HG02678 (cell line): Measurements from ENCODE around the gene IFT122.

Source experiments
- ATAC-seq: cut with Tn5 transposase; IDR thresholded peaks from one replicate; pipeline ENCODE4 v1.9.1; 2021; ENCODE audit warnings: mild to moderate bottlenecking, moderate library complexity; ENCODE audit not compliant: unreplicated experiment

The IFT122 gene

DNA sequence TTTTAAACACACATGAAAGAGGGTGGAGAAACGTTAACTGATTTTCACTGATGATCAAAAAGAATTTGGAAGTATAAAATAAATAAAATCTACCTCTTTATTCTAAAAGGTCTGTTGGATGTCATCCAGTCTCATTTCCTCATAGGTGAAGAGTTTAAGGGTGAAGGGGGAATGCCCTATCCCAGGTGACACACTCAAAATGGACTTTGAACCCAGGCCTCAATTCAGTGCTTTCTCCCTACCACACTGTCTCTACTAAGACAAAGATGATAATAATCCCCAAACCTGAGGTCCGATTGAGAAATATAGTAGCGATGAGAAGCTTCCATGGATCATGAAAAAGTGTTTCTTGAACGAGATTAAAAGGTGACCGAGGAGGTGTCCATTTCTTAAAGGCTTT lies 6.5 kb upstream of the IFT122 start:
- no peak for ATAC-seq

DNA sequence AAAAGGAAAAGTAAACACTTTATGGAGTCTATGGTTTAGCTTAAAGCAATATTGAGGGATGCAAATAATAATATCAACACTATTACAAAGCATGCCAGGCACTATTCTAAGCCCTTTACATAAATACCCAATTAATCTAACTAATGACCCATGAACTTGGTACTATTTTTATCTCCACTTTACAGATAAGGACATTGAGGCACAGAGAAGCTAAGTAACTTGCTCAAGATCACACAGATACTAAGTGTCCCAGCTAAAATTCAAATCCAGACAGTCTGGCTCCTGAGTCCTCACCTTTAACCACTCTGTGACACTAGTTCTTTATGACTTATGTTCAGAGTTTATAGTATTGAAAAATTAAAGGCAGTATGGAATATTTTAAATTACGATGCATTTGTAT lies 5.9 kb upstream of the IFT122 start:
- ATAC-seq, result no peak

DNA sequence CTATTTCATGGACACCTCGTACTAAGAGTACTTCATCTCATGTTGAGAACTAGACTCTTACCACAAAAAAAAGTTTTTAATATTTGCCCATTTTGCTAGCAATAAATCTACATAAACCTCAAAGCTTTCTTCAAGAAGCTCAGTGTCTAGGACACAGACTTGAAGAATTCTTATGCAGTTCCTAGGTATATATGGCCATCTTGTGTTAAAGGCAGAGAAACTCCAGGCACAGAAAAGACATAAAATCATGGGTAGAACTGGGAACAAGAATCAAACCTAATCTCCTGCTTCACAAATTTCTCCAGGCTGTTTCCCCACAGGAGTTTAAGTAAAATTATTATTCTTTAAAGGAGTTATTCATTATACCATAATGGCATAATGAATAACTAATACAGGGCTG lies 4.7 kb upstream of the IFT122 start:
- ATAC-seq, result no peak

DNA sequence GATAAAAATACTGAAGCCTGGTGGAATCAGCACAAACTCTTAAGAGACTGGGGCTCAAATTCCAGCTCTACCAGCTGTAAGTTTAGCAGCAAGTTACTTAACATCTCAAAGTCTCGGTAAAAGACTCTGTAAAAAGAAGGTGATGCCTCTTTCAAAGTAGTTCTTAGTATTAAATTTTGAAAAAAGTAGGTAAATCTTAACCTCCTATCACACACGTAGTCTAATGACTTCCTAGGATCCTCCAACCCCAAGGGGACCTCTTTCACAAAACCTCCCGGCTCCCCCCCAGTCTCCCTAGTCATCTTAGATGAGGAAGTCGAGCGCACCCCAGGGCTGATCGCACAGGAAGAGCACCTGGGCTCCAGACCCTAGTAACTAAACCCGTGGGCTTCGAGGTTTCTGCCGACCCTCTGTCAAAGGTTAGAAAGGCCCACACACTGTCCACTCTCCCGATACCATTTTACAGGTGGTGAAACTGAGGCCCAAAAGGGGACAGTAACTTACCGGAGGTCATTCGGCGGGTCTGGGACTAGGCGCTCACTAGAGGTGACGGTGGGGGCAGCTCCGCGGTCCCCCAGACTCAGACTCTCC lies 703 bp upstream of the IFT122 start:
- peak; percentile 24 for ATAC-seq

DNA sequence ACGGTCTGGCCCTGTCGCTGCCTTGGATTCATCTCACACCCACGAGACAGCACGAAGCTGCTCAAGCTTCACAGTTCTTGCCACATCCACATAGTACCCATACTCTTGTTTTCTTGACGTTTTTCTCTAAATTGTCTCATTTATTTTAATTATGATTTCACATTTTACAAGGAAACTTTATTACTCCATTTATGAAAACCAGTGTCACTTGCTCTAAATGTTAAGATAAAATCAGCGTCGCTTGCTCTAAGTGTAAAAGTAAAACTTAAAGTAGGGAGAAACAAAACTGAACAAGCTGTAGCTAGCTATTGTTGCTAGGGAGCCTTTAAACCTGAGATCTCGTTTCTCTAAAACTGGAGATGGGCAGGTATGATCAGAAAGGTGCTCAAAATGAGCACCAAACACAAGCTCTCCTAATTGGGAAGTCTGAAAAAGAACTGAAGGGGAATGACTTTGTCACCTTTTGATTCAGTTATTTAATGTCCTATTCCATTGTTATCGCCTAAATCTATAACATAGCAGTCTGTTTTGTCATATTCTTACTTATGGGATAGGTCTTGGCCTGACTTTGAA lies 680 bp downstream of the IFT122 start:
- ATAC-seq, result no peak

DNA sequence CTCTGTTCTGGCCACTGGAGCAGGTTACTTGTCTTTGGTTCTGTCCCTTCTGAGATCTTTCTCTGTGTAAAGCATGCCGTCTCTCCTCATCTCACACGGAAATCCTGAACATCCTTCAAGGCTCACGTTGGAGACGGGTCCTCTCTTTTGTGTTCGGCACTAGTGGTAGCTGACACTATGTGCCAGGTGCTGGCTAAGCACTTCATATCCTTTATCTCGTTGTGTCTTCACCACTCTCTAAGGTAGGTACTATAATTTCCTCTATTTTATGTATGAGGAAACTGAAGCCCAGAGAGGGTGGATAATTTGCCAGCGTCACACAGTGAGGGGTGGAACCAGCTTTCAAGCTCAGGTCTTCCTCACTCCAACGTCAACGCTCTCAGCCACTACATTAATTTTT lies 1.2 kb downstream of the IFT122 start:
- no peak for ATAC-seq

DNA sequence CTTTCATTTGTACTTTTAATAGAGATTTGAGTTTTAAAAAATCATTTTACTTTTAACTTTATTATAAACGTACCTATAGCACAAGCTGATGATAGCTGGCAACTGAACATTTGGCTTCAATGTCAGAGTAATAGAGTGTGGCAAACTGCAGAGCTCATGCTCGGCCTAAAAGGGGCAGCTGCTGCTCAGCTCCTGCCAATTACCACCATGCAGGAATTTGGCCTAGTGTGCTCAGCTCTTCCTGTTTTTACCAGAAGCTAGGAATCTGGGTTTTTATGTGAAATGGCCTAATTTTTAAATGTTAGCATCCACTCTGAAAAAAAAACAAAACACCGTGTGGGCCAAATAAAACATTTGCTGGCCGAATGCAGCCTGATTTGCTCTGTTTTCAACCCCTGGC lies 1.8 kb downstream of the IFT122 start:
- ATAC-seq, result no peak

DNA sequence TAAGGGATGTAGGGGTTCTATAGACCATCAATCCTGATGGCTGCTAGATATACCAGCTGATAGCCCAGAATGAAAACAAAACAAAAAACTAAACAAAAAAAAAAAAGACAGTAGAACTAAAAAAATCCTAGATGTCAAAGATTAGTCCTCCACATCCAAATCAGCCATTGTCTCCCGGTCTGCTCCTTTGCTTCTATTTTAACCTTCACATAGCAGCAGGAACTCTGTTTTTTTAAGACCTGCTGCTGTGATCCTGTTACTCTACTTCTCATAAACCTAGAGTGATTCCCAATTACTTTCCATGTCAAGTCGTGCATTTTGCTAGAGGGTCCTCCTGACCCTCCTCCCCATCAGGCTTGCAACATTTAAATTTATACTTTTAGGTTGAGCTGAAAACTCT lies 2.5 kb downstream of the IFT122 start:
- ATAC-seq, result no peak

DNA sequence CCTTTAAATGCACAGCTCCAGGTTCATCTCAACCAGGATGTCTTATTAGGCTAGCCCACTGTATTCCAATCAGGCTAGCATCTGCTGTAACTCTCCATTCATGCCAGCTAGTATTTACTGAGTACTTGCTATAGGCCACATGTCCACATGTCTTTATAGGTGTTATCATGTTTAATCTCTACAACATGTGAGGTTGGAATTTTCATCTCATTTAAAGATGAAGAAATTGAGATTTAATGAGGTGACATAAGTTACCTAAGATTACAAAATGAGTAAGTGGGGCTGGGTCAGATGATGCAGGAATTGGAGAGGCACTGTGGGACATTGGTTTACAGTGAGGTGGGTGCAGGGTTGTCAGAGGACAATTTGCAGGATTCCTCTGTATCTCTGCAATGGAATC lies 2.9 kb downstream of the IFT122 start:
- no peak for ATAC-seq

DNA sequence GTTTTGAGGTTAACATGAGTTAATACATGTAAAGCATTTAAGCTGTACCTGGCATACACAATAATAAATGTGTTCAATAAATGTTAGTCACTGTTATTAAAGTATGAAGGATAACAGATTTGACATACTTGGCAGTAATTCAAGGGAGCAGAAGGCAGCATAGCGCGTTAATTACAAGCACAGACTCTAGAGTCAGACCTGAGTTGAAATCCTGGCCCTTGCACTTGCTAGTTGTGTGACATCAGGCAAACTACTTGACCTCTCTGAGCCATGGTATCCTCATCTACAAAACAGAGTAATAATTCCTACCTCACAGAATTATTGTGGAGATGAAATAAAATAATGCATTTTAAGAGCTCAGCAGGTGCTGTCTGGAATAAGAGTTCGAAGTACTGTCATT lies 5.4 kb downstream of the IFT122 start:
- ATAC-seq, result no peak

DNA sequence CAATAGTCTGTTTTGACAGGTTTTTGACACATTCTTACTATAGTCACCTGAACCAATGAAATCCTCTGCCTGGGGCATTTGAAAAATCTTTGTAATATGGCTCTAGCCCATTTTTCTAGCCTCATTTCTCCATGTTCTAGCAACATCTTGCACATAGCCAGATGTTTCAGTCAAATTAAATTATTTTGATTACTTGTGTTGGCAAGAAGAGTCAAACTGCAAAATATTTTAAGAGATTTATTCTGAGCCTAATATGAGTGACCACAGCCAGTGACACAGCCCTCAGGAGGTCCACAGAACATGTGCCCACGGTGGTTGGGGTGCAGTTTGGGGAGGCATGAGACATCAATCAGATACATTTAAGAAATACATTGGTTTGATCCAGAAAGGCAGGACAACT lies 6.9 kb downstream of the IFT122 start:
- ATAC-seq, result no peak

DNA sequence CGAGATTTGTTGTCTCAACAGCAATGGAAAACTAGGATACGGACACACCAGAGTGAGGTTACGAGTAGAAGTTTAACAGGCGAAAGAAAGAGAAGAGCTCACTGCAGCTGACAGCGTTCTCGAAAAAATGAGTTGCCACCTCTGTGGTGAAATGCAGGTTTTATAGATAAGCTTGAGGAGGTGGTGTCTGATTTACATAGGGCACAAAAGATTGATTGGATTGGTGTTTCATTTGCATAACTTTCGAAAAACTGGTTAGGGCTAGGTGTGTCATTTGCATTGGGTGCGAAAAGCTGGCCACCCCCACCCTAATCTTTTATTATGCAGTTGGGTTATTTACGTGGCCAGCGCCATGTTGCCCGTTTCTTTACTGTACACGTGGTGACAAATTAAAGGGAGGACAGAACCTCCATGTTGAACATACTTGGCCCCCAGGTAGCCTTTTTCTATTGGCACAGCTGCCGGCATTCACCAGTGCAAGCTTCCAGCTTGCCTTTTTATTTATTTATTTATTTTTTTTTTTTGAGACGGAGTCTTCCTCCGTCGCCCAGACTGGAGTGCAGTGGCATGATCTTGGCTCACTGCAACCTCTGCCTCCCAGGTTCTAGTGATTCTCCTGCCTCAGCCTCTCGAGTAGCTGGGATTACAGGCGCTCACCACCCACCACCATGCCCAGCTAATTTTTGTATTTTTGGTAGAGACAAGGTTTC lies 8.3 kb downstream of the IFT122 start:
- ATAC-seq, result no peak

DNA sequence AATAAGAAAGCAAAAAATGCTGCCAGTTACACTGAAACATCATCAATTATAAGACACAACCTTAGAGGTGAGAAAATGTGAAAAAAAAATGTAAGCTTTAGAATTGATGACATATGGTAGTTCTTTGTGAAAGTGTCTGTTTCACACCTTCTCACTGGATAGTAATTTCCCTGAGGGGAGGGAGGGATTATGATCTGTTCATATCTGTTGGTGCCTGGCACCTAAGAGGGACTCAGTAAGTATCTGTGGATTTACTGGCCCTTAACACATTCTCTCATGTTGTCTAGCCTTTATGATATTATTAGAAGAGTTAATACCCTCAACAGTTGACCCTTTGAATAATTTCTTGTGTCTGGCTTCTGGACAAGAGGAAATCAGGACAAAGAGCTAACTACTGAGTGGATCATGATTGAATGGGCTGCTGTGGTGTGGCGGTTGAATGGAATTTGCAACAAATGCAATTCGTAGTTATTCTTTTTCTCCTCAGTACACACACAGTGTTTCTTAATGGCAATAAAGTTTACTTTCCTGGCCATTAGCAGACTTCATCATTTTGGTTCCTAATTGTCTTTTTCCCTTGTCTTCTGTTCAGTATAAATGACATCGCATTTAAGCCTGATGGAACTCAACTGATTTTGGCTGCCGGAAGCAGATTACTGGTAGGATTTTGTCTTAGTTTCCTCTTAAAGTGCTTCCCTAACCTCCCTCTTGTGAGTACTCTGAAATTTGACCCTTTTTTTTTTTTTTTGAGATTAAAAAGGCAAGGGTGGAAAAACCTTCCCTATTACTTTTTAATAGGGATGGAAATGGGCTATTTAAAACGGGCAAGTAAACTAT lies 9.5 kb downstream of the IFT122 start:
- ATAC-seq, result no peak

DNA sequence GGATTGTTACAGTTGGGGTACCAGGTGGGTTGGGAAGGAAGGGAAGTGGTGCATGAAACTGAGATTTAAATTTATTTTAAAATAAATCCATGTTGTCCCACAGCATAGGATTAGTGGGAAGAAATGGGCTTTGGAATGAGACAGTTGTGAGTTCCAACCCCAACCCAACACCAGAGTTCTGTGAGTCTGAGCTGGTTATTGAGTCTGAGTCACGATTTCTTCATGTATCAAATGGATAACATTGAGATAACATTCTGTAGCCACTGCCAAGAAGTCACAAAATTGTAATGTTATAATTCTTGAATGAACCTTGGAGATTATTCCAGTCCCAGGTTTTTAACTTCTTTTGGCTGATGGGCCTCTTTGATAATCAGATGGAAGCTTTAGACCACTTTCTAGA lies 13.7 kb downstream of the IFT122 start:
- ATAC-seq, result no peak

DNA sequence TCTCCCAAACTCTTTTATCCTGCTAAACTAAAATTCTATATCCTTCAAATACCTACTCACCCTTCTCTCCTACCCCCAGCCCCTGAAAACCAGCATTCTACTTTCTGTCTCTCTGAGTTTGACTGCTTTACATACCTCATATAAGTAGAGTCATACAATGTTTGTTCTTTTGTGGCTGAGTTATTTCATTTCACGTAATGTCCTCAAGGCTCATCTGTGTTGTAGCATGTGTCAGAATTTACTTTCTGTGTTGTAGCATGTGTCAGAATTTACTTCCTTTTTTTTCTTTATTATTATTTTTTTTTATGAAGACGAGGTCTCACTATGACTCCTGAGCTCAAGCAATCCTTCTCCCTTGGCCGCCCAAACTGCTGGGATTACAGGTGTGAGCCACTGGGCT lies 20.1 kb downstream of the IFT122 start:
- ATAC-seq, result no peak

DNA sequence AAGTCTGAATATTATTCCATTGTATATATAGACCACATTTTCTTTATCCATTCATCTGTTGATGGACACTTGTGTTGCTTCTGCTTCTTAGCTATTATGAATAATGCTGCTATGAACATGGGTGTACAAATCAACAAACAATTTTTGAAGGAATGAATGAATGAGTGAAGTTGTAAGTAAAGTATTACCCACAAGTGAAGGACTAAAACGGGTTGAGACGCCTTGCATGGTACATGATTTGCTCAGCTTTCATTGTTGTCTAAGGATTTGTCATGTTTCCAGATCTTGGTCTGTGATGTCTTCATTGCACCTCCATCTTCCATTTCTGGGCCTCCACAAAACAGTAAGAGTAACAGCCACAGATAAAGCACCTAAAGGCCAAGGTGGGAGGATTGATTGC lies 20.5 kb downstream of the IFT122 start:
- no peak for ATAC-seq

DNA sequence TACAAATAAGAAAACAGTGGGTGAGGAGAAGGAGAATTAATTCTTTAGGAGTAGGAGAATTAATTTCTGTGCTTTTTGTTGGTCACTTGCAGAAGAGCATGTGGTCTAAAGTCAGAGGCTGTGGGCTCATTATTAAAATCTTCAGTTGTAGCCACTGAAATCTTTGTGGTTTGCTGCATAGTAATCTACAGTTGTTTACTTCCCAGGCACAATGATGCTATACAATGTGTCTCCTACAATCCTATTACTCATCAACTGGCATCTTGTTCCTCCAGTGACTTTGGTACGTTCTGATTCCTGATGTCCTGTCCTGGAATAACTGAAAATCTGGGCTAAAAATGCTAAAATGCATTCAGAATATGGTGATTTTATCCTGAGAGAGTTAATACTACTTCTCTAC lies 21.0 kb downstream of the IFT122 start:
- ATAC-seq, result no peak

DNA sequence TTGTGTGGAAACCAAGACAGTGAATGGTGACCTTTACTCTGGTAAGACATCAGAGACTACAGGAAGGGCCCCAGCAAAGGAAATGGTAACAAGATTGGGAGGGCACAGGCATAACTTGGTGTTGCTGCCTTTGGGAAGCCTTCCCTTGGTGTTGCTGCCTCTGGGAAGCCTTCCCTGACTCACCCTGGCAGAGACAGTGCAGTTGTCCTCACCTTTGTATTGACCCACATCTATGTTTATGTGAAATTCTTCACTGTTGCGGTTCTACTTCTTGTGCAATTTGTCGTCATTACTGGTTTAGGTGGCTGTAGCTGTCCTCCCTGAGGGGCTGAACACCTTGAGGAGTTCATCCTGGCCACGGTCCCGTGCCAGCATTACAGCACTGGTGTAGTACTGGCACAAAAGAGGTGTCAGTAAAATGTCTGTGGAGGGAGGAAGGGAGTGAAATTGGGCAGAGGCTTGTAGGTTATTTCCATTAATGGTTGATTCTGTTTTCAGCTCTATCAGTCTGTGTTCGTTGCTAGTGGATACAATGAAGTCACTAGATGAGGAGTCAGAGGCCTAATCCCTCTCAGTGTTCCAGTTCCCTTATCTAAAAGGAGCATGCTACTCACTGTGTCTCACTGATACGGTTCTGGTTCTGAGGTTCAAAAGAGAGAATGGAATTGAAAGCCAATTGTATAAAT lies 21.6 kb downstream of the IFT122 start:
- no peak for ATAC-seq

DNA sequence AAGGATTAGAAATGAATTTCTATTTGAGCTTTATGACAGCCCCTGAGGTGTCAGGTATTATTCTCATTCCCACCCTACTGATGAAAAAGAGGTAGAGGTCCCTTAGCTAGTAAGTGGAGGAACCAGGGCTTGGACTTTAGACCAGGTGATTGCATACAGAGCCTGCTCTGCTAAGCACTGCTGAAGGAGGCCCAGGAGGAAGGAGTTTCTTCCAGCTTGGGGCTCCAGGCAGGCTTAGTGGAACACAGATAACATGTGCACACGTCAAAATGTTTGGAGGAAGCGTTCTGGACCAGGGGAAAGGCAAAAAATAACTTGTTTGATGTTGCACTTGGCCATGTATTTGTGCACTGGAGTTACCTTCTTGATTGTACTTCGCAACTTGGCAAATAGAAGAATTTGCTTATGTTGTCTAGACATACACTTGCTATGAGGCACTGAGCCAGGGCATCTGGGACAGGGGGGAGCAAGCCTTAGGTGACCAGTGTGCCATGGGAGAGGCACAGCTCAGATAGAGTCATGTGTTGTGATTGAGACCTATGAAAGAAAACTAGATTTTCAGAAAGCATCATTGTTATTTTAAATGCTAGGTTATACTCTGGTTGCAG lies 22.4 kb downstream of the IFT122 start:
- ATAC-seq, result no peak

DNA sequence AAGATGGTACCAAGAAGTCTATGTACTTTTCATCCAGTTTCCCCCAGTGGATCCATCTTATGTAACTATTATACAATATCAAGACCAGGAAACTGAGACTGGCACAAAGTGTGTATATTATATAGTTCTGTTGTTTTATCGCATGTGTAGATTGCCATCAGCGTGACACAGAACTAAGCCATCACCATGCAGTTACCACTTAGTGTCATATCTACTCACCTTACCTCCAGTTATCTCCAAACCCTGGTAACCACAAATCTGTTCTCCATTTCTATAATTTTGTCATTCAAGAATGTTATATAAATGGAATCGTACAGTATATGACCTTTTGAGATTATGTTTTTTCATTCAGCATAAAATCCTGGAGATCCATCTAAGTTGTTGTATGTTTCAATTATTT lies 23.1 kb downstream of the IFT122 start:
- ATAC-seq, result no peak

DNA sequence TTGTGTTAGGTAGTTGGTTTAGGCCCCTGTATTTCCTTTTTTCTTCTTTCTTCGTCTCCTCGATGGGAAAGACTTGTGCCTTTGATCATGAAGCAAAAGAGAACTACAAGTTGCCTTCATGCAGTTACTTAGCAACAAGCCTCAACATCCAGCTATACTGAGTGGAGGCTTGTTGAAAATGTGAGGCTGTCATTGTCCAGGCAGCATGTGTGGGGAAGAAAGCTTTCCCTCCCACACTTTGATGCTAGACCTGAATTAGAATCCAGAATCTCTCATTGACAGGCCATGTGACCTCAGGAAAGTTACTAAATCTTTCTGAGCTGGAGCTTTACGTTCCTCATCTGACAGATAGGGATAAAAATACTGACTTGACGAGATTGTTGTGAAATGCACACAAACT lies 23.7 kb downstream of the IFT122 start:
- ATAC-seq, result no peak
